Body of pancreas (tissue), 4 donors: Measurements from ENCODE around the gene NARF.

Experiments
- POLR2A ChIP-seq, 3 donors: fragments of 450-650 bp; IDR thresholded peaks; one replicate each; pipeline ENCODE4 v1.6.1; 2016; ENCODE audit warnings: antibody characterized with exemption in 3 of 3, mild to moderate bottlenecking in 2 of 3
- TF ChIP-seq, protein P1 (sequence below), 7 experiments: fragments of 450-650 bp in 4 of 7; fragments of 200-600 bp in 3 of 7; sonication (generic) in 3 of 7; IDR thresholded peaks; one replicate each; pipeline ENCODE4 v1.5.1; 2016 to 2019; ENCODE audit warnings: antibody characterized with exemption in 7 of 7

GRCh38 chr17:82458885-82459424 is 414 bp downstream of the NARF start:
- TF ChIP-seq, protein P1, sequence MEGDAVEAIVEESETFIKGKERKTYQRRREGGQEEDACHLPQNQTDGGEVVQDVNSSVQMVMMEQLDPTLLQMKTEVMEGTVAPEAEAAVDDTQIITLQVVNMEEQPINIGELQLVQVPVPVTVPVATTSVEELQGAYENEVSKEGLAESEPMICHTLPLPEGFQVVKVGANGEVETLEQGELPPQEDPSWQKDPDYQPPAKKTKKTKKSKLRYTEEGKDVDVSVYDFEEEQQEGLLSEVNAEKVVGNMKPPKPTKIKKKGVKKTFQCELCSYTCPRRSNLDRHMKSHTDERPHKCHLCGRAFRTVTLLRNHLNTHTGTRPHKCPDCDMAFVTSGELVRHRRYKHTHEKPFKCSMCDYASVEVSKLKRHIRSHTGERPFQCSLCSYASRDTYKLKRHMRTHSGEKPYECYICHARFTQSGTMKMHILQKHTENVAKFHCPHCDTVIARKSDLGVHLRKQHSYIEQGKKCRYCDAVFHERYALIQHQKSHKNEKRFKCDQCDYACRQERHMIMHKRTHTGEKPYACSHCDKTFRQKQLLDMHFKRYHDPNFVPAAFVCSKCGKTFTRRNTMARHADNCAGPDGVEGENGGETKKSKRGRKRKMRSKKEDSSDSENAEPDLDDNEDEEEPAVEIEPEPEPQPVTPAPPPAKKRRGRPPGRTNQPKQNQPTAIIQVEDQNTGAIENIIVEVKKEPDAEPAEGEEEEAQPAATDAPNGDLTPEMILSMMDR (IDR thresholded peaks at IDR 0.05) = no peak
- TF ChIP-seq POLR2A (IDR thresholded peaks at IDR 0.05) = no peak
